ENCODE measurements around the gene PKP1. TPM values are rescaled to one million over a fixed set of nuclear protein-coding genes. Genes with fewer than 3 reads are reported as not detected.

Gene PKP1
- total and polyA plus RNA-seq, 2 of the 4 experiments (the other 2 are of a cell fraction) = 0.18 to 0.36 TPM

DNA sequence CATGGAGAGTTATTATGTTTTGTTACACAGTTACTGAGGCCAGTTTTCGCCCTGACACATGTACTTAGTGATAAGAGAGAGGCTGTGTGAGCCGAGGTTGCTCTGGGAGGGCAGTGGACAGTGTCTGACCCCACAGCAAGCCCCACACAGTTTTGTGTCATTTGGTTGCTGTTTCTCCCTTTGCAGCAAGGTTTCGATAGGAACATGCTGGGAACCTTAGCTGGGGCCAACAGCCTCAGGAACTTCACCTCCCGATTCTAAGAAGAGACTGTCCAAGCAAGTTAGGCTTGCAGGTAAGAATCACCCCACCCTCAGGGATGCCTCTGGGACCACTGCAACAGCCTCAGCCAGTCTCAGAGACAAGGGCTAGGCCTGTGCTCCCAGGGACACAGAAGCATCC lies 45.3 kb downstream of the PKP1 start:
- intact Hi-C loops (cut with micrococcal nuclease) = no loop called here
- ATAC-seq (ENCODE audit: low read depth) = no peak

More for the DNA sequence above, 45.3 kb downstream of the PKP1 start:
- Histone ChIP-seq H3K18ac (ENCODE audit: low read depth, low read length) (no peak overlapping the region), H2AK9ac (replicated peaks; ENCODE audit: low read depth, low read length, poor library complexity) (no peak overlapping the region), H3K36me3 (ENCODE audit: control insufficient read depth, insufficient read depth, low read length) (no peaks in the 10 kb centered on the region), H2BK15ac (ENCODE audit: low read depth, low read length) (no peak overlapping the region), H2AFZ (replicated peaks; ENCODE audit: low read length, poor library complexity) (no peak overlapping the region), H3K9ac (ENCODE audit: low read depth, low read length) (no peak overlapping the region), H2BK5ac (ENCODE audit: low read depth, low read length, poor library complexity, severe bottlenecking) (no peak overlapping the region), H3K9me1 (ENCODE audit: insufficient read depth, low read length) (no peaks in the 10 kb centered on the region), H4K20me1 (ENCODE audit: insufficient read depth, low read length) (no peaks in the 10 kb centered on the region), H3K56ac (ENCODE audit: extremely low read depth, insufficient read depth, low read length) (no peak overlapping the region), H3K79me1 (ENCODE audit: low read depth in 1 of 2, low read length in 2 of 2) (no peaks in the 10 kb centered on the region), H3K27ac (ENCODE audit: insufficient read depth, low read length) (no peak overlapping the region), H3K4ac (ENCODE audit: low read depth, low read length) (no peak overlapping the region), H3K27me3 (ENCODE audit: control insufficient read depth, insufficient read depth, low read length) (peaks cover 64% of the 10 kb centered on the region), H3K9me3 (ENCODE audit: control insufficient read depth, insufficient read depth, low read length) (peaks cover 2% of the 10 kb centered on the region; the same call in 1 of the 2 replicates), H3K4me1 (ENCODE audit: control insufficient read depth, insufficient read depth, low read length) (peaks cover 4% of the 10 kb centered on the region), H3K4me2 (ENCODE audit: low read depth, low read length) (no peak overlapping the region), H3K4me3 (ENCODE audit: insufficient read depth, low read depth, low read length) (no peak overlapping the region), H2AK5ac (ENCODE audit: low read depth, low read length) (no peak overlapping the region), H3K23ac (ENCODE audit: low read depth, low read length) (no peak overlapping the region), H2BK20ac (ENCODE audit: low read depth, low read length) (no peak overlapping the region), H3K14ac (replicated peaks; ENCODE audit: low read depth, low read length) (no peak overlapping the region), H4K5ac (ENCODE audit: low read depth, low read length) (no peak overlapping the region), H4K91ac (ENCODE audit: insufficient read depth, low read depth, low read length) (no peak overlapping the region), H4K8ac (ENCODE audit: low read depth in 2 of 2, low read length in 2 of 2) (no peak overlapping the region), H2BK120ac (ENCODE audit: low read depth, low read length) (no peak overlapping the region)
- dilution Hi-C loops (cut with HindIII; ENCODE audit: low sequenced_read_pairs, unreplicated experiment) (no loop called here), in situ Hi-C loops (cut with MboI; ENCODE audit: low sequenced_read_pairs) (no loop called here)
- TF ChIP-seq POLR2A (IDR thresholded peaks at IDR 0.05; ENCODE audit: low read depth, low read length) (no peak), MAFK (IDR thresholded peaks at IDR 0.05; ENCODE audit: low read depth, low read length) (no peak), CHD1 (IDR thresholded peaks at IDR 0.05; ENCODE audit: low read depth, low read length) (no peak), RAD21 (IDR thresholded peaks at IDR 0.05; ENCODE audit: low read length) (no peak), MAZ (IDR thresholded peaks at IDR 0.05; ENCODE audit: borderline replicate concordance, low read depth, low read length) (no peak), CEBPB (IDR thresholded peaks at IDR 0.05; ENCODE audit: low read depth, low read length) (no peak), NFE2L2 (IDR thresholded peaks at IDR 0.05; ENCODE audit: low read depth, low read length) (no peak), MXI1 (IDR thresholded peaks at IDR 0.05; ENCODE audit: borderline replicate concordance, low read depth, low read length) (no peak), BHLHE40 (IDR thresholded peaks at IDR 0.05; ENCODE audit: low read depth, low read length) (no peak), FOS (IDR thresholded peaks at IDR 0.05; ENCODE audit: low read depth, low read length) (no peak), RCOR1 (IDR thresholded peaks at IDR 0.05; ENCODE audit: insufficient replicate concordance, low read length) (no peak), SMC3 (IDR thresholded peaks at IDR 0.05; ENCODE audit: low read depth, low read length) (no peak), RFX5 (IDR thresholded peaks at IDR 0.05; ENCODE audit: low read depth, low read length) (no peak)
- TF ChIP-seq, protein P1, sequence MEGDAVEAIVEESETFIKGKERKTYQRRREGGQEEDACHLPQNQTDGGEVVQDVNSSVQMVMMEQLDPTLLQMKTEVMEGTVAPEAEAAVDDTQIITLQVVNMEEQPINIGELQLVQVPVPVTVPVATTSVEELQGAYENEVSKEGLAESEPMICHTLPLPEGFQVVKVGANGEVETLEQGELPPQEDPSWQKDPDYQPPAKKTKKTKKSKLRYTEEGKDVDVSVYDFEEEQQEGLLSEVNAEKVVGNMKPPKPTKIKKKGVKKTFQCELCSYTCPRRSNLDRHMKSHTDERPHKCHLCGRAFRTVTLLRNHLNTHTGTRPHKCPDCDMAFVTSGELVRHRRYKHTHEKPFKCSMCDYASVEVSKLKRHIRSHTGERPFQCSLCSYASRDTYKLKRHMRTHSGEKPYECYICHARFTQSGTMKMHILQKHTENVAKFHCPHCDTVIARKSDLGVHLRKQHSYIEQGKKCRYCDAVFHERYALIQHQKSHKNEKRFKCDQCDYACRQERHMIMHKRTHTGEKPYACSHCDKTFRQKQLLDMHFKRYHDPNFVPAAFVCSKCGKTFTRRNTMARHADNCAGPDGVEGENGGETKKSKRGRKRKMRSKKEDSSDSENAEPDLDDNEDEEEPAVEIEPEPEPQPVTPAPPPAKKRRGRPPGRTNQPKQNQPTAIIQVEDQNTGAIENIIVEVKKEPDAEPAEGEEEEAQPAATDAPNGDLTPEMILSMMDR (conservative IDR thresholded peaks at IDR 0.05; ENCODE audit: low read depth, low read length) = no peak
- TF ChIP-seq, protein P2, sequence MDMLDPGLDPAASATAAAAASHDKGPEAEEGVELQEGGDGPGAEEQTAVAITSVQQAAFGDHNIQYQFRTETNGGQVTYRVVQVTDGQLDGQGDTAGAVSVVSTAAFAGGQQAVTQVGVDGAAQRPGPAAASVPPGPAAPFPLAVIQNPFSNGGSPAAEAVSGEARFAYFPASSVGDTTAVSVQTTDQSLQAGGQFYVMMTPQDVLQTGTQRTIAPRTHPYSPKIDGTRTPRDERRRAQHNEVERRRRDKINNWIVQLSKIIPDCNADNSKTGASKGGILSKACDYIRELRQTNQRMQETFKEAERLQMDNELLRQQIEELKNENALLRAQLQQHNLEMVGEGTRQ (IDR thresholded peaks at IDR 0.05; ENCODE audit: low read depth, low read length) = no peak
- ChIA-PET POLR2A (ENCODE audit: unreplicated experiment) (no interaction called here), CTCF (no interaction called here)
- 20% methylated on average over 1 of the region's 4 CpGs; no CpG with 5 or more reads in 1 of the 2 experiments for WGBS, 2 experiments (ENCODE audit: extremely low coverage in 2 of 2, insufficient read length in 1 of 2)
- BruUV-seq (replicated peaks) = no TSS peak
- no peak for DNase-seq

Data from IMR-90 (cell line).